Ascending aorta (tissue), 2 donors: ENCODE results near the gene CKAP5. TPM values are rescaled to one million over a fixed set of nuclear protein-coding genes. Genes with fewer than 3 reads are reported as not detected.

Experiments used
- DNase-seq, 2 donors: peaks; one replicate each; pipeline ENCODE4 v3.0.0-alpha.2; 2019; ENCODE audit warnings: low spot score in 2 of 2
- H3K27ac ChIP-seq, 2 donors: fragments of 200-600 bp; sonication (generic); one replicate each; pipeline ENCODE4 v1.5.1; 2016 to 2017; ENCODE audit warnings: mild to moderate bottlenecking in 1 of 2
- H3K27me3 ChIP-seq: fragments of 200-600 bp; sonication (generic); one replicate; pipeline ENCODE4 v1.5.1; 2017
- H3K36me3 ChIP-seq, 2 donors: fragments of 200-600 bp; sonication (generic); one replicate each; pipeline ENCODE4 v1.5.1; 2016
- H3K4me1 ChIP-seq, 2 donors: fragments of 200-600 bp; sonication (generic); one replicate each; pipeline ENCODE4 v1.5.1; 2016 to 2017; ENCODE audit warnings: mild to moderate bottlenecking in 1 of 2
- H3K4me3 ChIP-seq, 2 donors: fragments of 200-600 bp; sonication (generic); one replicate each; pipeline ENCODE4 v1.5.1; 2016 to 2017; ENCODE audit warnings: mild to moderate bottlenecking in 1 of 2
- H3K9me3 ChIP-seq, 2 donors: fragments of 200-600 bp; sonication (generic); one replicate each; pipeline ENCODE4 v1.5.1; 2016
- intact Hi-C: fragments of 100-400 bp; cut with DNase I; formaldehyde crosslinking; loops from one replicate; pipeline ENCODE4 v1.15.1; 2023
- total RNA-seq: library from RNA; depleted of rRNA; stranded (reverse); fragments of >200 nt; gene quantifications from one replicate; pipeline ENCODE4 v1.1.0, GENCODE V29; 2016
- TF ChIP-seq, protein P1 (sequence below), 3 experiments: fragments of 200-600 bp in 2 of 3; fragments of 450-650 bp in 1 of 3; sonication (generic) in 2 of 3; IDR thresholded peaks; one replicate each; pipeline ENCODE4 v1.5.1; 2016 to 2019; ENCODE audit warnings: antibody characterized with exemption in 3 of 3, mild to moderate bottlenecking in 1 of 3, moderate library complexity in 1 of 3

The CKAP5 gene
- total RNA-seq, 1 donor from 2014 or later = 13.5 TPM

DNA sequence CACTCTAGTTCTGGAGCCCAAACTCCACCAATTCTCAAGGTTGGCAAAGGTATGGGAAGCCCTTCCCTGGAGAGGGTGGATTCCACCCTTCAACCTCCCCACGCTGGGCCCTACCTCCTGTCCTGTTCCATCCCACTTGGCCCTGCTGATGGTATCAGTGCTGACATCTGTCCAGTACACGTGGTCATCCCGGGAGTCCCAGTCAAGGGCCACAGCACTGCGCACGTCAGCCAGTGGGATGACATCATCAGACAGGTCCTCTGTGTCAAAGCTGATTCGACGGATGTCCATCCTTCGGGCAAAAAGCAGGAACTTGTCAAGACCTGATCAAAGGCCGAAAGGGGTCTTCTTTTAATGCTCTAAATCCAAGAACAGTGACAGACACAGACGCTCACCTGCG, 40.1 kb upstream of the CKAP5 start:
- H3K36me3 ChIP-seq = no peaks in the 10 kb centered on the region
- intact Hi-C loops = loop anchor here (5.0 kb wide), 1 partner anchor 466 kb away; the partner anchor contains the start of gene MYBPC3
- H3K27me3 ChIP-seq = no peaks in the 10 kb centered on the region
- H3K4me3 ChIP-seq = no peak overlapping the region
- no peaks in the 10 kb centered on the region for H3K9me3 ChIP-seq
- TF ChIP-seq, protein P1, sequence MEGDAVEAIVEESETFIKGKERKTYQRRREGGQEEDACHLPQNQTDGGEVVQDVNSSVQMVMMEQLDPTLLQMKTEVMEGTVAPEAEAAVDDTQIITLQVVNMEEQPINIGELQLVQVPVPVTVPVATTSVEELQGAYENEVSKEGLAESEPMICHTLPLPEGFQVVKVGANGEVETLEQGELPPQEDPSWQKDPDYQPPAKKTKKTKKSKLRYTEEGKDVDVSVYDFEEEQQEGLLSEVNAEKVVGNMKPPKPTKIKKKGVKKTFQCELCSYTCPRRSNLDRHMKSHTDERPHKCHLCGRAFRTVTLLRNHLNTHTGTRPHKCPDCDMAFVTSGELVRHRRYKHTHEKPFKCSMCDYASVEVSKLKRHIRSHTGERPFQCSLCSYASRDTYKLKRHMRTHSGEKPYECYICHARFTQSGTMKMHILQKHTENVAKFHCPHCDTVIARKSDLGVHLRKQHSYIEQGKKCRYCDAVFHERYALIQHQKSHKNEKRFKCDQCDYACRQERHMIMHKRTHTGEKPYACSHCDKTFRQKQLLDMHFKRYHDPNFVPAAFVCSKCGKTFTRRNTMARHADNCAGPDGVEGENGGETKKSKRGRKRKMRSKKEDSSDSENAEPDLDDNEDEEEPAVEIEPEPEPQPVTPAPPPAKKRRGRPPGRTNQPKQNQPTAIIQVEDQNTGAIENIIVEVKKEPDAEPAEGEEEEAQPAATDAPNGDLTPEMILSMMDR (IDR thresholded peaks at IDR 0.05) = no peak
- H3K4me1 ChIP-seq = no peaks in the 10 kb centered on the region
- DNase-seq = no peak
- no peak overlapping the region for H3K27ac ChIP-seq

DNA sequence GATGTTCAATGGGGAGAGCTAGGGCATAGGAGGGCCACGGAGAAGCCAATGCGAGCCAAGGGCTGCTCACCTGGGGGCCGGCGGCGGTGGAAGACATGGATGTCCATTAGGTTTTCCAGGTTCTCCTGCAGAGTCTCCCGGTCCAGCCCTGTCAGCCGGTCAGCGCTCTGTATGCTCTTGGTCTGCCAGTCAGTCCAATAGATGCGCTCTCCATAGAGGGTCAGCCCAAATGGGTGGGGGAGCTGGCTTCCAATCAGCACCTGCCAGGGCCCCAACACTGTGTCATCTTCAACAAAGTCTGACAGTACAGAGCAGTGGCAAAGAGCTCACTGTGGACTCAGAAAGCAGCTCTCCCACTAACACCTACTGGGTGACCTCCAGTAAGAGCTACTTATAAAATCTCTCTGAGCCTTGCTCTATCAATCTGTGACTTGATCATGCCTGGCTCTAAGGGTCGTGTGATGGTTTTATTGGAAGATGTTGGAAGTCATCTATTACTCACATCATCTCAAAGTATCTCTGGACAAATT, 33.0 kb upstream of the CKAP5 start:
- DNase-seq = no peak
- H3K4me3 ChIP-seq = no peak overlapping the region
- intact Hi-C loops = no loop called here
- H3K27ac ChIP-seq = no peak overlapping the region
- TF ChIP-seq, protein P1 (IDR thresholded peaks at IDR 0.05) = no peak
- H3K9me3 ChIP-seq = no peaks in the 10 kb centered on the region
- H3K27me3 ChIP-seq = no peaks in the 10 kb centered on the region
- no peaks in the 10 kb centered on the region for H3K4me1 ChIP-seq
- no peaks in the 10 kb centered on the region for H3K36me3 ChIP-seq

DNA sequence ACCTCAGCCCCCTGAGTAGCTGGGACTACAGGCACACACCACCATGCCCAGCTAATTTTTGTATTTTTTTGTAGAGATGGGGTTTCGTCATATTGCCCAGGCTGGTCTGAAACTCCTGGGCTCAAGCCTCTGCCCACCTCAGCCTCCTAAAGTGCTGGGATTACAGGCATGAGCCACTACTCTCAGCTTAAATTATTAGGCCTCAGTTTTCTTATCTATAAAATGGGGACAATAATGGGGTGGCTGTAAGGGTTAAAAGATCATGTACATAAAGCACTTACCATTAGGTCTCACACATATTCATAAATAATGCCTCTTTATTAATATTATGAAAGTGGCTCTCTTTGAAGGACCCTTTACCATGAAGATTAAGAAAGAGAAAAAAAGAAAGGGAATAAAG, 31.5 kb upstream of the CKAP5 start:
- TF ChIP-seq, protein P1 (IDR thresholded peaks at IDR 0.05) = no peak
- H3K36me3 ChIP-seq = no peaks in the 10 kb centered on the region
- no peaks in the 10 kb centered on the region for H3K4me1 ChIP-seq
- H3K4me3 ChIP-seq = no peak overlapping the region
- H3K27ac ChIP-seq = no peak overlapping the region
- no peaks in the 10 kb centered on the region for H3K9me3 ChIP-seq
- intact Hi-C loops = no loop called here
- H3K27me3 ChIP-seq = no peaks in the 10 kb centered on the region
- no peak for DNase-seq

DNA sequence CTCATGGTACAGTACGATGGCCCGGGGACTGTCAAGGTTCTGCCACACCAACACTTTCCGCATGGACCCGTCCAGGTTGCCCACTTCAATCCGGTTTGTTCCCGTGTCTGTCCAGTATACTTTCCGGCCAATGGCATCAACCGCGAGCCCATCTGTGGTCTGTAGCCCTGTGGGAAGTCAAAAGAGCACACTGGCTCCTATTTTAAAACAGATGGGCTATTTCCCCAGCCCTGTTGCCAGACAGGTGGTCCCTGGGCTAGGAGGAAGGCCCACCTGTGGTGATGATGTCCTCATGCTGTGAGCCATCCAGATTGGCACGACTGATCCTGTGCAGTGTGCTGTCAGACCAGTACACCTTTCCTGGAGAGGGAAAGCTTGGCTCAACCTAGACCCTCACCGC, 30.4 kb upstream of the CKAP5 start:
- no peaks in the 10 kb centered on the region for H3K36me3 ChIP-seq
- H3K4me3 ChIP-seq = no peak overlapping the region
- TF ChIP-seq, protein P1 (IDR thresholded peaks at IDR 0.05) = no peak
- H3K9me3 ChIP-seq = no peaks in the 10 kb centered on the region
- no peak overlapping the region for H3K27ac ChIP-seq
- H3K27me3 ChIP-seq = no peaks in the 10 kb centered on the region
- H3K4me1 ChIP-seq = no peaks in the 10 kb centered on the region
- DNase-seq = no peak
- intact Hi-C loops = no loop called here

DNA sequence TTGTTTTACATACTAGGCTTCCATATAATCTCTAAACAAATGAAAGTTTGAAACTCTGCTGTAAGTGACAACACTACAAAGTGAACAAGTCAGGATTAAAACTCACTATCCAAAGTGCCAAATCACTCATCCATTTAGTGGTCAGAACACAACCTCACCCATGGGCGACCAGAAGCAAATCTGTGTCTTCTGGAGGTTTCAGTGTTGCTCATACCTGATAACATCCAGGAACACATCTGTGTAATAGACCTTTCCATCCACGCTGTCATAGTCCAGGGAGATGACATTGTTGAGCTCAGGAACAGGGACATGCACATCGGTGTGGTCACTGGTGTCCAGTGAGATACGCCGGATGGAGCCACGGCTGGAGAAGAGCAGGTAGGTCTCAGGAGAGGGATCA, 28.5 kb upstream of the CKAP5 start:
- H3K27ac ChIP-seq = no peak overlapping the region
- no peaks in the 10 kb centered on the region for H3K27me3 ChIP-seq
- DNase-seq = no peak
- H3K36me3 ChIP-seq = peaks cover 0 to 5% of the 10 kb centered on the region in 2 donors
- intact Hi-C loops = no loop called here
- H3K4me3 ChIP-seq = no peak overlapping the region
- TF ChIP-seq, protein P1 (IDR thresholded peaks at IDR 0.05) = no peak
- H3K9me3 ChIP-seq = no peaks in the 10 kb centered on the region
- H3K4me1 ChIP-seq = no peaks in the 10 kb centered on the region

DNA sequence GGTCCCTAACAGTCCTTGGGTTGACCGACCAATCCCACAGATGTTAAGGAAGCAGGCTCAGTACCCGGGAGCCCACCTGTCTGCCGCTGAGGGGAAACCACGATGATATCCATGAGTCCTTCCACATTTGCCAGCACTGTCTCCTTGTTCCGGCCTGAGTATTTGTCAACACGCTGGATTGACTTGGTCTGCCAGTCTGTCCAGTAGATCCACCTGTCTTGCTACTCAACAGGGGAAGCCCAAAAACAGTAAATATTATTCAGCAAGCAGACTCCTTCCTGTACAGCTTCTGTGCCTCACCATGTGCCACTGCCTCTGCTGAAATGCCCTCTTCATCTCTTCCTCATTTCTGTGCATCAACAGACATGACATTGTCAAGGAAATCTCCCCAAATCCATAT, 22.8 kb upstream of the CKAP5 start:
- Histone ChIP-seq H3K27me3 (no peaks in the 10 kb centered on the region), H3K36me3 (peaks cover 0 to 5% of the 10 kb centered on the region in 2 donors), H3K9me3 (no peaks in the 10 kb centered on the region), H3K4me1 (no peaks in the 10 kb centered on the region), H3K4me3 (no peak overlapping the region), H3K27ac (no peak overlapping the region)
- no peak for DNase-seq
- intact Hi-C loops = no loop called here
- TF ChIP-seq, protein P1 (IDR thresholded peaks at IDR 0.05) = no peak
